Endothelial cell (in vitro differentiated cells): ENCODE data around the gene C3orf62. TPM values are rescaled to one million over a fixed set of nuclear protein-coding genes. Genes with fewer than 3 reads are reported as not detected.
A peak's percentile ranks its signal among the peaks of the same experiment; 100 is the strongest.
"Not testable (repeated sequence)": the region's sequence is repeated elsewhere in the genome, so short reads cannot be mapped to it uniquely, and the experiment has no call there.

ENCODE experiments used
- DNase-seq: peaks from one replicate; pipeline ENCODE4 v3.0.0; 2021; ENCODE audit warnings: low spot score
- H3K27ac Mint-ChIP-seq: one replicate; pipeline ENCODE4 v1.8.0; 2021; ENCODE audit warnings: mixed read lengths, inconsistent platforms; ENCODE audit not compliant: unreplicated experiment
- H3K27me3 Mint-ChIP-seq: one replicate; pipeline ENCODE4 v1.8.0; 2021; ENCODE audit warnings: mild to moderate bottlenecking, moderate library complexity, mixed read lengths, inconsistent platforms; ENCODE audit not compliant: unreplicated experiment
- H3K36me3 Mint-ChIP-seq: one replicate; pipeline ENCODE4 v1.8.0; 2021; ENCODE audit warnings: mild to moderate bottlenecking, low read depth, mixed read lengths, inconsistent platforms; ENCODE audit not compliant: unreplicated experiment
- H3K4me1 Mint-ChIP-seq: one replicate; pipeline ENCODE4 v1.8.0; 2021; ENCODE audit warnings: mild to moderate bottlenecking, mixed read lengths, inconsistent platforms; ENCODE audit not compliant: unreplicated experiment
- H3K4me3 Mint-ChIP-seq: one replicate; pipeline ENCODE4 v1.8.0; 2021; ENCODE audit warnings: mild to moderate bottlenecking, mixed read lengths, inconsistent platforms; ENCODE audit not compliant: unreplicated experiment
- H3K9me3 Mint-ChIP-seq: one replicate; pipeline ENCODE4 v1.8.0; 2021; ENCODE audit warnings: mixed read lengths, inconsistent platforms; ENCODE audit not compliant: unreplicated experiment
- microRNA-seq: library from miRNA; unstranded; fragments of <30 nt; microRNA quantifications from one replicate; pipeline ENCODE4, GENCODE V29; 2020; ENCODE audit not compliant: unreplicated experiment
- total RNA-seq: library from RNA; stranded (reverse); fragmentation: NEBNext Ultra II Directional; extraction: Animal tissue kit (Norgen Biotek cat#: 25700); gene quantifications from one replicate; pipeline ENCODE4 v1.2.1, GENCODE V29; 2021; ENCODE audit not compliant: unreplicated experiment
- TF ChIP-seq, protein P1 (sequence below): fragments of 200-600 bp; sonication (generic); IDR thresholded peaks from one replicate; pipeline ENCODE4 v1.5.0; 2021; ENCODE audit warnings: antibody characterized with exemption; ENCODE audit not compliant: unreplicated experiment

Gene C3orf62
- total RNA-seq, 1 donor from 2014 or later: 3.8 TPM

- TF ChIP-seq, protein P1, sequence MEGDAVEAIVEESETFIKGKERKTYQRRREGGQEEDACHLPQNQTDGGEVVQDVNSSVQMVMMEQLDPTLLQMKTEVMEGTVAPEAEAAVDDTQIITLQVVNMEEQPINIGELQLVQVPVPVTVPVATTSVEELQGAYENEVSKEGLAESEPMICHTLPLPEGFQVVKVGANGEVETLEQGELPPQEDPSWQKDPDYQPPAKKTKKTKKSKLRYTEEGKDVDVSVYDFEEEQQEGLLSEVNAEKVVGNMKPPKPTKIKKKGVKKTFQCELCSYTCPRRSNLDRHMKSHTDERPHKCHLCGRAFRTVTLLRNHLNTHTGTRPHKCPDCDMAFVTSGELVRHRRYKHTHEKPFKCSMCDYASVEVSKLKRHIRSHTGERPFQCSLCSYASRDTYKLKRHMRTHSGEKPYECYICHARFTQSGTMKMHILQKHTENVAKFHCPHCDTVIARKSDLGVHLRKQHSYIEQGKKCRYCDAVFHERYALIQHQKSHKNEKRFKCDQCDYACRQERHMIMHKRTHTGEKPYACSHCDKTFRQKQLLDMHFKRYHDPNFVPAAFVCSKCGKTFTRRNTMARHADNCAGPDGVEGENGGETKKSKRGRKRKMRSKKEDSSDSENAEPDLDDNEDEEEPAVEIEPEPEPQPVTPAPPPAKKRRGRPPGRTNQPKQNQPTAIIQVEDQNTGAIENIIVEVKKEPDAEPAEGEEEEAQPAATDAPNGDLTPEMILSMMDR: no peak
- H3K36me3 Mint-ChIP-seq: peaks cover 6% of the 10 kb centered on the region
- H3K27me3 Mint-ChIP-seq: no peaks in the 10 kb centered on the region
- no peak for DNase-seq
- H3K27ac Mint-ChIP-seq: no peak overlapping the region
- peaks cover 19% of the 10 kb centered on the region for H3K9me3 Mint-ChIP-seq
- no peak overlapping the region for H3K4me3 Mint-ChIP-seq
- no peaks in the 10 kb centered on the region for H3K4me1 Mint-ChIP-seq
Measured at GRCh38 chr3:49237344-49237743, 39.7 kb downstream of the C3orf62 start.

DNA sequence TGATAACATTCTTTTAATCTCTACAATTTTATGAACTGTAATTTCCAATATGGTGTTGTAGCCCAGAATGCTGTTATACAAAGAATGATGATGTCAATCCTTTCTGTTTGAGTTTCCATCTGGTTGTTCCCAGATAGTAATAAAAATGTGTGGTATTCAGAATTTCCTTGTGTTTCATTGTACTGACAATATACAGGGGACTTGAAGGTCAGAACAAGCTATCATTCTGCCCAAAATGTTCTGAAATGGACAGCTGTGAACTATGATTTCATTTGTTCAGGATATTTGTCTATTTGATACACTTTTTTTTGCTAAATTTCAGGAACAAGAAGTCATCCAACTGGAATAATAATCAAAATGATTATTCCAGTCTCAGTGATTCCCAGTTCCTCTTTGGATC is 40.8 kb downstream of the C3orf62 start:
- Mint-ChIP-seq H3K4me1 (no peaks in the 10 kb centered on the region), H3K27me3 (no peaks in the 10 kb centered on the region), H3K9me3 (peaks cover 19% of the 10 kb centered on the region), H3K27ac (no peak overlapping the region), H3K36me3 (peaks cover 11% of the 10 kb centered on the region), H3K4me3 (no peak overlapping the region)
- TF ChIP-seq, protein P1: no peak
- no peak for DNase-seq

DNA sequence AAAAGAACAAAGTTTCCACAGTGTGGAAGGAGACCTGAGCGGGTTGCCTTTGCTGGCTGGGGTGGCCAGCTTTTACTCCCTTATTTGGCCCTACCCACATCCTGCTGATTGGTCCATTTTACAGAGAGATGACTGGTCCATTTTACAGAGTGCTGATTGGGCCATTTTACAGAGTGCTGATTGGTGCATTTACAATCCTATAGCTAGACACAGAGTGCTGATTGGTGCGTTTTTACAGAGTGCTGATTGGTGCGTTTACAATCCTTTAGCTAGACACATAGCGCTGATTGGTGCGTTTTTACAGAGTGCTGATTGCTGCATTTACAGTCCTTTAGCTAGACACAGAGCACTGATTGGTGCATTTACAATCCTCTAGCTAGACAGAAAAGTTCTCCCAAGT is 48.2 kb downstream of the C3orf62 start:
- H3K4me3 Mint-ChIP-seq, H3K27ac Mint-ChIP-seq, DNase-seq, H3K4me1 Mint-ChIP-seq, H3K27me3 Mint-ChIP-seq: not testable (repeated sequence)
- Mint-ChIP-seq H3K9me3 (peaks cover 12% of the 10 kb centered on the region), H3K36me3 (peaks cover 20% of the 10 kb centered on the region)

- no peak for DNase-seq
- no peaks in the 10 kb centered on the region for H3K36me3 Mint-ChIP-seq
- H3K27ac Mint-ChIP-seq: no peak overlapping the region
- no peak overlapping the region for H3K4me3 Mint-ChIP-seq
- TF ChIP-seq, protein P1: no peak
- H3K4me1 Mint-ChIP-seq: no peaks in the 10 kb centered on the region
- H3K27me3 Mint-ChIP-seq: peaks cover 1% of the 10 kb centered on the region
- H3K9me3 Mint-ChIP-seq: no peaks in the 10 kb centered on the region
Measured at GRCh38 chr3:49222002-49222401, 55.0 kb downstream of the C3orf62 start.

DNA sequence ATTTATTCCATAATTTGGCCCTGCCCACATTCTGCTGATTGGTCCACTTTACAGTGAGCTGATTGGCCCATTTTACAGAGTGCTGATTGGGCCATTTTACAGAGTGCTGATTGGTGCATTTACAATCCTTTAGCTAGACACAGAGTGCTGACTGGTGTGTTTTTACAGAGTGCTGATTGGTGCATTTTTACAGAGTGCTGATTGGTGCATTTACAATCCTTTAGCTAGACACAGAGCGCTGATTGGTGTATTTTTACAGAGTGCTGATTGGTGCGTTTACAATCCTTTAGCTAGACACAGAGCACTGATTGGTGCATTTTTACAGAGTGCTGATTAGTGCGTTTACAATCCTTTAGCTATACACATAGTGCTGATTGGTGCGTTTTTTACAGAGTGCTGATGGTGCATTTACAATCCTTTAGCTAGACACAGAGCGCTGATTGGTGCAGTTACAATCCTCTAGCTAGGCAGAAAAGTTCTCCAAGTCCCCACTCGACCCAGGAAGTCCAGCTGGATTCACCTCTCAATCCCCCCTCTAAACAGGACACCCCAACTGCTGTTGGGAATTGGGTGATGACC is 56.0 kb downstream of the C3orf62 start:
- DNase-seq, H3K4me1 Mint-ChIP-seq, H3K27ac Mint-ChIP-seq, H3K36me3 Mint-ChIP-seq, H3K27me3 Mint-ChIP-seq, H3K9me3 Mint-ChIP-seq, H3K4me3 Mint-ChIP-seq: not testable (repeated sequence)

- peaks cover under 1% of the 10 kb centered on the region for H3K9me3 Mint-ChIP-seq
- no peak overlapping the region for H3K27ac Mint-ChIP-seq
- H3K4me3 Mint-ChIP-seq: peak overlapping the region; percentile 1
- TF ChIP-seq, protein P1: no peak
- DNase-seq: no peak
- H3K4me1 Mint-ChIP-seq: no peaks in the 10 kb centered on the region
- H3K27me3 Mint-ChIP-seq: peaks cover 1% of the 10 kb centered on the region
- H3K36me3 Mint-ChIP-seq: no peaks in the 10 kb centered on the region
Measured at GRCh38 chr3:49219132-49219531, 57.9 kb downstream of the C3orf62 start.

Small RNAs within 50 kb of the gene (microRNA-seq; reads per million reads assigned to microRNA genes)
- not detected for gene MIR4271

Other genes with a start within 250 kb of the C3orf62 start
- 111 TPM for gene IMPDH2, start 247.8 kb downstream of the C3orf62 start, total RNA-seq
- 136 TPM for gene QRICH1, start 183.2 kb downstream of the C3orf62 start, total RNA-seq
- 416 TPM for gene QARS1, start 172.5 kb downstream of the C3orf62 start, total RNA-seq
- 38.8 TPM for gene USP19, start 156.4 kb downstream of the C3orf62 start, total RNA-seq
- 259 TPM for gene LAMB2, start 144.2 kb downstream of the C3orf62 start, total RNA-seq
- gene CCDC71, start 110.9 kb downstream of the C3orf62 start, total RNA-seq: 24.8 TPM
- 16.7 TPM for gene KLHDC8B, start 105.6 kb downstream of the C3orf62 start, total RNA-seq
- gene USP4, start 62.8 kb upstream of the C3orf62 start, total RNA-seq: 55.0 TPM
- 374 TPM for gene GPX1, start 81.1 kb upstream of the C3orf62 start, total RNA-seq
- gene RHOA, start 134.7 kb upstream of the C3orf62 start, total RNA-seq: 583 TPM
- gene TCTA, start 135.2 kb upstream of the C3orf62 start, total RNA-seq: 17.3 TPM
- gene AMT, start 145.2 kb upstream of the C3orf62 start, total RNA-seq: 11.9 TPM
- 30.0 TPM for gene NICN1, start 152.1 kb upstream of the C3orf62 start, total RNA-seq
- 54.8 TPM for gene DAG1, start 193.0 kb upstream of the C3orf62 start, total RNA-seq